H1 (cell line): ENCODE results near the gene PCDHB6. TPM values are rescaled to one million over a fixed set of nuclear protein-coding genes. Genes with fewer than 3 reads are reported as not detected.

Experiments used
- BACH1 ChIP-seq: IDR thresholded peaks from 2 replicates; pipeline ENCODE4 v1.6.1; 2012; ENCODE audit warnings: low read length, improper control_type of control experiment
- polyA plus RNA-seq, 7 experiments: library from polyadenylated mRNA; depleted of rRNA in 3 of 7; stranded (reverse) in 5 of 7; unstranded in 2 of 7; fragments of >200 nt in 5 of 7; fragments of 200-250 nt in 2 of 7; gene quantifications; 1 replicate in 5 of 7; 2 replicates in 1 of 7; 4 replicates in 1 of 7; pipeline versions ENCODE4 v1.2.1 to v1.2.3, GENCODE V29; 2011 to 2013; ENCODE audit warnings: missing spikeins in 2 of 7, mixed read lengths in 2 of 7
- total RNA-seq: library from RNA; stranded (reverse); fragmentation: NEBNext Ultra II Directional; extraction: Animal tissue kit (Norgen Biotek cat#: 25700); gene quantifications from 2 replicates; pipeline ENCODE4 v1.2.1, GENCODE V29; 2021

PCDHB6 gene
- total and polyA plus RNA-seq, 2 of the 8 experiments (the other 6 are each of a cell fraction or from before 2014, with no cell fraction given) = 0.28 to 0.29 TPM

- TF ChIP-seq BACH1 = no peak
These were observed 49.5 kb upstream of the PCDHB6 start, which contains the start of gene PCDHB3 (continued) for GRCh38 chr5:141100243-141100805.
